ENCODE data around the gene ABCB8. TPM values are rescaled to one million over a fixed set of nuclear protein-coding genes. Genes with fewer than 3 reads are reported as not detected.

The ABCB8 gene
- total and polyA plus RNA-seq, 9 of the 15 experiments (the other 6 are each of a cell fraction or from before 2014, with no cell fraction given): 7.6 to 106 (median 36.3) TPM

DNA sequence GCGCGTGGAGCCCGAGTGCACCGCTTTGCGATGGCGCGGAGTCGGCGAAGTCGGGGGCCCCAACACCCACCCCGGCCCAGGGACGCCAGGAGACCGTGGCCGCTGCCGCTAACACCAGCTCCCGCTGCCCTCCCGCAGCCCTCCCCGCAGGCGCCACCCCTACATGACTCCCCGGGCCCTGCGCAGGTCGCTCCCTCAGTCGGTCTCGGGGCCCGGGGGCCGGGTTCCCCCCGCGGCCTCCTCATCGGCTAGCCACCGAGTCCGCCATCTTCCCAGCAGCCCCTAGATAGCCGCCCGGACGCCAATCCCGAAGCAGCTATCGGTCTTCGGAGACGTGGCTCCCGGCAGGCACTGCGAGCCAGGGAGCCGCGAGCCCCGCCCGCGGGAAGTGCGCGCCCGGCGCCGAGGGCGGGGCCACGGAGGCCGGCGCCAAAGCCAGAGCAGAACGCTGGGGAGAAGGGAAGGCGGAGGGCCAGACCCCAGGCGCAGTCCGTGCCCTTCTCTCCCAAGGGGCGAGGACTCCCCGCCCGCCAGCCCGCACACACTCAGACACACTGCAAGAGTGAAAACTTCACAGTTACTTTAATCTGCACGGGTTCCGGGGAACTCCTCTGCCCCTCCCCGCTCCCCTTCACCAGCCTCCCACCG is 52.4 kb downstream of the ABCB8 start, which contains the start of gene FASTK (continued):
- peak; percentile 89 for TF ChIP-seq ZNF766 (CRISPR knock-in tag; conservative IDR thresholded peaks at IDR 0.05)
- TF ChIP-seq FOS (IDR thresholded peaks at IDR 0.05; ENCODE audit: extremely low read depth, insufficient read length): no peak
- TF ChIP-seq CXXC5 (CRISPR knock-in tag; IDR thresholded peaks at IDR 0.05): peak; percentile 97
- no peak for TF ChIP-seq ETV1 (tag; conservative IDR thresholded peaks at IDR 0.05; ENCODE audit: low read depth)
- no peak for TF ChIP-seq NR2C1 (IDR thresholded peaks at IDR 0.05)
- no peak for TF ChIP-seq NR2C1 (tag; IDR thresholded peaks at IDR 0.05)
- TF ChIP-seq SFPQ (IDR thresholded peaks at IDR 0.05; ENCODE audit: low read depth, low read length): no peak
- TF ChIP-seq CBX8 (IDR thresholded peaks at IDR 0.05; ENCODE audit: borderline replicate concordance, extremely low read depth, low read depth, low read length, poor library complexity, severe bottlenecking): no peak
- TF ChIP-seq MTA2 (IDR thresholded peaks at IDR 0.05; ENCODE audit: low read depth): no peak
- TF ChIP-seq JUNB (CRISPR knock-in tag; conservative IDR thresholded peaks at IDR 0.05): no peak
- TF ChIP-seq, protein P1, sequence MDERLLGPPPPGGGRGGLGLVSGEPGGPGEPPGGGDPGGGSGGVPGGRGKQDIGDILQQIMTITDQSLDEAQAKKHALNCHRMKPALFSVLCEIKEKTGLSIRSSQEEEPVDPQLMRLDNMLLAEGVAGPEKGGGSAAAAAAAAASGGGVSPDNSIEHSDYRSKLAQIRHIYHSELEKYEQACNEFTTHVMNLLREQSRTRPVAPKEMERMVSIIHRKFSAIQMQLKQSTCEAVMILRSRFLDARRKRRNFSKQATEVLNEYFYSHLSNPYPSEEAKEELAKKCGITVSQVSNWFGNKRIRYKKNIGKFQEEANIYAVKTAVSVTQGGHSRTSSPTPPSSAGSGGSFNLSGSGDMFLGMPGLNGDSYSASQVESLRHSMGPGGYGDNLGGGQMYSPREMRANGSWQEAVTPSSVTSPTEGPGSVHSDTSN (CRISPR knock-in tag; IDR thresholded peaks at IDR 0.05; ENCODE audit: low read depth): no peak
- TF ChIP-seq, protein P1 (tag; conservative IDR thresholded peaks at IDR 0.05; ENCODE audit: low read depth): no peak
- TF ChIP-seq ZNF445 (CRISPR knock-in tag; IDR thresholded peaks at IDR 0.05; ENCODE audit: low read depth): no peak
- TF ChIP-seq WHSC1 (IDR thresholded peaks at IDR 0.05; ENCODE audit: low read length): no peak
- TF ChIP-seq HCFC1 (IDR thresholded peaks at IDR 0.05; ENCODE audit: low read depth, low read length): peak; percentile 73
- no peak for TF ChIP-seq ZNF395 (CRISPR knock-in tag; IDR thresholded peaks at IDR 0.05)
- no peak for TF ChIP-seq SREBF2 (CRISPR knock-in tag; IDR thresholded peaks at IDR 0.05)
- no peak for TF ChIP-seq PREB (CRISPR knock-in tag; IDR thresholded peaks at IDR 0.05)
- peak; percentile 82 for TF ChIP-seq RBBP5 (IDR thresholded peaks at IDR 0.05; ENCODE audit: borderline replicate concordance, insufficient read depth, low read length, poor library complexity, severe bottlenecking)
- no peak for TF ChIP-seq RBM14 (IDR thresholded peaks at IDR 0.05; ENCODE audit: borderline replicate concordance, insufficient read depth, low read depth, low read length)
- peak; percentile 97 for TF ChIP-seq ZFX (CRISPR knock-in tag; IDR thresholded peaks at IDR 0.05)

Measured in K562 (cell line).